ENCODE measurements around the gene PSME3IP1.

DNA sequence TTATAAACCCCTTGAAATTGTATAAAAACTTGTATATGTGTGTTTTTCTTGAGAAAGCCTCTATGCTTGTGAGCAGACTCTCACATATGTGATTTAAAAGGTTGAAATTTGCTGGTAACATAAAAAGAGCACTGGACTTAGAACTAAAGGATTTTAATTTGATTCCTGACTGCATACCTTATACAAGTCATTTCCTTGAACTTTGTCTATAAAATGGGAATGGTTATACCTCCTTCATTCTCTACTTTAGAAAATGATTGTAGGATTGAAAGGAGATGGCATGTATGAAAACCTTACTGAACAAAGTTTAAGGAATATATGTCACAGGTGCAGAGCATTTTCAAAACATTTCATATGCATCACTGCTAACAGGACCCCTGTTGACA, 48.9 kb upstream of the PSME3IP1 start:
- TF ChIP-seq CTCF (IDR thresholded peaks at IDR 0.05): no peak
- TF ChIP-seq POLR2AphosphoS5 (IDR thresholded peaks at IDR 0.05; ENCODE audit: low read depth, low read length): no peak
- TF ChIP-seq, protein P1, sequence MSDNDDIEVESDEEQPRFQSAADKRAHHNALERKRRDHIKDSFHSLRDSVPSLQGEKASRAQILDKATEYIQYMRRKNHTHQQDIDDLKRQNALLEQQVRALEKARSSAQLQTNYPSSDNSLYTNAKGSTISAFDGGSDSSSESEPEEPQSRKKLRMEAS (IDR thresholded peaks at IDR 0.05; ENCODE audit: low read depth): no peak
- TF ChIP-seq, protein P2, sequence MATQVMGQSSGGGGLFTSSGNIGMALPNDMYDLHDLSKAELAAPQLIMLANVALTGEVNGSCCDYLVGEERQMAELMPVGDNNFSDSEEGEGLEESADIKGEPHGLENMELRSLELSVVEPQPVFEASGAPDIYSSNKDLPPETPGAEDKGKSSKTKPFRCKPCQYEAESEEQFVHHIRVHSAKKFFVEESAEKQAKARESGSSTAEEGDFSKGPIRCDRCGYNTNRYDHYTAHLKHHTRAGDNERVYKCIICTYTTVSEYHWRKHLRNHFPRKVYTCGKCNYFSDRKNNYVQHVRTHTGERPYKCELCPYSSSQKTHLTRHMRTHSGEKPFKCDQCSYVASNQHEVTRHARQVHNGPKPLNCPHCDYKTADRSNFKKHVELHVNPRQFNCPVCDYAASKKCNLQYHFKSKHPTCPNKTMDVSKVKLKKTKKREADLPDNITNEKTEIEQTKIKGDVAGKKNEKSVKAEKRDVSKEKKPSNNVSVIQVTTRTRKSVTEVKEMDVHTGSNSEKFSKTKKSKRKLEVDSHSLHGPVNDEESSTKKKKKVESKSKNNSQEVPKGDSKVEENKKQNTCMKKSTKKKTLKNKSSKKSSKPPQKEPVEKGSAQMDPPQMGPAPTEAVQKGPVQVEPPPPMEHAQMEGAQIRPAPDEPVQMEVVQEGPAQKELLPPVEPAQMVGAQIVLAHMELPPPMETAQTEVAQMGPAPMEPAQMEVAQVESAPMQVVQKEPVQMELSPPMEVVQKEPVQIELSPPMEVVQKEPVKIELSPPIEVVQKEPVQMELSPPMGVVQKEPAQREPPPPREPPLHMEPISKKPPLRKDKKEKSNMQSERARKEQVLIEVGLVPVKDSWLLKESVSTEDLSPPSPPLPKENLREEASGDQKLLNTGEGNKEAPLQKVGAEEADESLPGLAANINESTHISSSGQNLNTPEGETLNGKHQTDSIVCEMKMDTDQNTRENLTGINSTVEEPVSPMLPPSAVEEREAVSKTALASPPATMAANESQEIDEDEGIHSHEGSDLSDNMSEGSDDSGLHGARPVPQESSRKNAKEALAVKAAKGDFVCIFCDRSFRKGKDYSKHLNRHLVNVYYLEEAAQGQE (IDR thresholded peaks at IDR 0.05; ENCODE audit: low read depth, low read length): no peak
- no peak for TF ChIP-seq ELF1 (IDR thresholded peaks at IDR 0.05)
- TF ChIP-seq FOXM1 (IDR thresholded peaks at IDR 0.05; ENCODE audit: low read depth): no peak
- TF ChIP-seq EP300 (IDR thresholded peaks at IDR 0.05; ENCODE audit: borderline replicate concordance in 1 of 2, low read depth in 1 of 2, low read length in 1 of 2): no peak
- TF ChIP-seq, protein P3, sequence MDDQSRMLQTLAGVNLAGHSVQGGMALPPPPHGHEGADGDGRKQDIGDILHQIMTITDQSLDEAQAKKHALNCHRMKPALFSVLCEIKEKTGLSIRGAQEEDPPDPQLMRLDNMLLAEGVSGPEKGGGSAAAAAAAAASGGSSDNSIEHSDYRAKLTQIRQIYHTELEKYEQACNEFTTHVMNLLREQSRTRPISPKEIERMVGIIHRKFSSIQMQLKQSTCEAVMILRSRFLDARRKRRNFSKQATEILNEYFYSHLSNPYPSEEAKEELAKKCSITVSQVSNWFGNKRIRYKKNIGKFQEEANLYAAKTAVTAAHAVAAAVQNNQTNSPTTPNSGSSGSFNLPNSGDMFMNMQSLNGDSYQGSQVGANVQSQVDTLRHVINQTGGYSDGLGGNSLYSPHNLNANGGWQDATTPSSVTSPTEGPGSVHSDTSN (IDR thresholded peaks at IDR 0.05): no peak
- TF ChIP-seq RAD21 (IDR thresholded peaks at IDR 0.05; ENCODE audit: low read length): no peak
- no peak for TF ChIP-seq RFX5 (IDR thresholded peaks at IDR 0.05; ENCODE audit: low read length)
